ENCODE results near the gene SPART.

The SPART gene

DNA sequence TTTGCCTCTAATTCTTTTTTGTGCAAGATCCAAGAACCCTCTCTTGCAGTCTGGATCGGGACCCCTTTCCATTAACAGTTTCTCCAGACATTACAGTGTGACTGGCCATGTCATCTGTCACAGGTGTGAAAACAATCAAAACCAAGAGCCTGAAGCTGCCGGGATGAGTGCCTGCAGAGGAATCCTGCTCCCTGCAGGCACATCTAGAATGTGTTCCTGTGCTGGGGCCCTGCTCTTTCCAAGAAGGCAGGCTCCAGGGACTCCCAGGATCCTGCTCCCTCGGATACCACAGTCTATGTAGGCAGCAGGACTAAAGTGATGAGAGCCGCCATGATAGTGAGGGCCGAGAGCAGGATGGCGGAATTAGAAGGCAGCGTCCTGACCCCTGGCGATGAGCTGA, 87.4 kb downstream of the SPART start:
- Histone ChIP-seq H3K36me3 (ENCODE audit: control insufficient read depth, insufficient read depth, low read length) (no peaks in the 10 kb centered on the region), H3K27me3 (ENCODE audit: control insufficient read depth, insufficient read depth, low read length) (no peaks in the 10 kb centered on the region), H3K9ac (ENCODE audit: low read length) (no peak overlapping the region), H3K4me3 (ENCODE audit: low read length) (no peak overlapping the region), H3K4me1 (ENCODE audit: control insufficient read depth, insufficient read depth, low read length) (no peaks in the 10 kb centered on the region), H3K9me3 (ENCODE audit: control insufficient read depth, low read length) (no peaks in the 10 kb centered on the region)
